GM20000 (cell line): ENCODE results near the gene ARHGAP20.

Source experiments
- DNase-seq: peaks from one replicate; pipeline ENCODE4 v3.0.0; 2012; ENCODE audit warnings: low spot score
- TF ChIP-seq, protein P1 (sequence below): IDR thresholded peaks from 2 replicates; pipeline ENCODE4 v1.5.1; 2012; ENCODE audit warnings: mild to moderate bottlenecking, control low read depth; ENCODE audit errors: extremely low read depth, missing control alignments

Gene ARHGAP20

DNA sequence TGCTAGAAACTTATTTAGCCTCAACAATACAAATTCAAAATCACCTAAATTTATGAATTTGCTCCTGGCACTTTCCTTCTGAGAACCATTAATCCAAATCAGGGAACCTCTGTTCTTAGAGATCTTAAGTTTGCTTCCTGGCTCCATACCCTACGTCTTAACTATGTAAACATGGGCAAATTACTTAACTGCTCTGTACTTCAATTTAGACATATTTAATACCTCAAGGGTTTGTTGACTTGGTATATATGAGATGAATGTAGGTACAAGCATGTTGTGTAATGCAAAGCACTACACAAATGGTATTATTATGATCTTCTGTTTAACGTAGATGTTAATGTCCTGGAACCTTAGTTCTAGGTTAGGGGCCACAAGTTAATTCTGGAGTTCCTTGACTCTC lies 22.6 kb upstream of the ARHGAP20 start:
- TF ChIP-seq, protein P1, sequence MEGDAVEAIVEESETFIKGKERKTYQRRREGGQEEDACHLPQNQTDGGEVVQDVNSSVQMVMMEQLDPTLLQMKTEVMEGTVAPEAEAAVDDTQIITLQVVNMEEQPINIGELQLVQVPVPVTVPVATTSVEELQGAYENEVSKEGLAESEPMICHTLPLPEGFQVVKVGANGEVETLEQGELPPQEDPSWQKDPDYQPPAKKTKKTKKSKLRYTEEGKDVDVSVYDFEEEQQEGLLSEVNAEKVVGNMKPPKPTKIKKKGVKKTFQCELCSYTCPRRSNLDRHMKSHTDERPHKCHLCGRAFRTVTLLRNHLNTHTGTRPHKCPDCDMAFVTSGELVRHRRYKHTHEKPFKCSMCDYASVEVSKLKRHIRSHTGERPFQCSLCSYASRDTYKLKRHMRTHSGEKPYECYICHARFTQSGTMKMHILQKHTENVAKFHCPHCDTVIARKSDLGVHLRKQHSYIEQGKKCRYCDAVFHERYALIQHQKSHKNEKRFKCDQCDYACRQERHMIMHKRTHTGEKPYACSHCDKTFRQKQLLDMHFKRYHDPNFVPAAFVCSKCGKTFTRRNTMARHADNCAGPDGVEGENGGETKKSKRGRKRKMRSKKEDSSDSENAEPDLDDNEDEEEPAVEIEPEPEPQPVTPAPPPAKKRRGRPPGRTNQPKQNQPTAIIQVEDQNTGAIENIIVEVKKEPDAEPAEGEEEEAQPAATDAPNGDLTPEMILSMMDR, result no peak

DNA sequence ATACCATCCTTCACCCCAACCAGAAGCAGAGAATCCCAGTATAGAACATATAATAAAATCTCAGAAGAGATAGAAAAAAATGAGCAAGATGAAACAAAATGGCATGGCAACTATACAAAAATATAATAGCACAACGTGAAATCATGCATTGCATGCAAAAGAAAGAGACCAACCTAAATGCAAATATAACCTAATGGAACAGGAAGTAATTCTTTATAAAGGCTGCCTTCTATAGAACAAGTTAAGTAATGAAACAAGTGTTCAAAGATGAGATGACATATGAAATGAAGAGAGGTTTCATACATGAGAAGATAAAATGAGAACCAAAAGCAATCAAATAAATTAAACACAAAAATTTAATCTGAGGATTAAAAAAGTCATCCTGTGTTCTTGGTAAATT lies 18.5 kb upstream of the ARHGAP20 start:
- no peak for DNase-seq
- TF ChIP-seq, protein P1, result no peak

More for the DNA sequence above, 22.6 kb upstream of the ARHGAP20 start:
- DNase-seq, result no peak

DNA sequence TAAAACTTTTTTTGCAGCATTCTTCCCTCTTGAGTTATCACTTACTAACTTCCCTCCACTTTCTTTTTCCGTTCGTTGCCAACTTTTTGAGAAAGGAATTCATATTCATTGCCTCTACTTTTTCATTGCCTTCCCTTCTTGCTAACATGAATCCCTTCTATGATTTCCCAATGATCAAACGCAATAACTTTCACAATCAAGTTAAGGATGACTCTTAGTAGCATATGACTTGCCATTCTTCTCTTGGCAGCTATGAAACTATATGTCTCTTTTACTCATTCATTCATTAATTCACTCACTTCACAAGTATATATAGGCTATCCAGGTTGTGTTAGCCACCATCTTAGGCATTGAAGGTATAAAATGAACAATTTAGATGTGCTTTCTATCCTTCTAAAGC lies 16.6 kb upstream of the ARHGAP20 start:
- TF ChIP-seq, protein P1, result no peak
- DNase-seq, result no peak

DNA sequence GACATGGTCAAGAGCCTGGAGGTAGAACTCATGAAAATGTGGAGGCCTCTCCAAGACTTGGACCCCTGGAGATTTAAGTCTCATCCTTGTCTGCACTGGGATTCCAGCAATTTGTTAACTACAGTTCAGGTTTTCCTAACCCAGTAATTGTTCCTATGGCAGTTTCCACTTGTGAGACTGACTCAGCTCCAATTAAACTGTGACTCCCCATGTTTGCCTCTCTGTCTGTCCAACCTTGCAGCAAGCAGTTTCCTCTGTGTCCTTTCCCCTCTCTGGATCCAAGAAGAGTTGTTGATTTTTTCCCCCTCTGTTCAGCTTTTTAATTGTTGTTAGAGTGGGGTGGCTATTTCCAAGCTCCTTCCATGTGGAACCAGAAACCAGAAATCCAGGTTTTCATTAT lies 16.2 kb upstream of the ARHGAP20 start:
- TF ChIP-seq, protein P1, result no peak
- no peak for DNase-seq

DNA sequence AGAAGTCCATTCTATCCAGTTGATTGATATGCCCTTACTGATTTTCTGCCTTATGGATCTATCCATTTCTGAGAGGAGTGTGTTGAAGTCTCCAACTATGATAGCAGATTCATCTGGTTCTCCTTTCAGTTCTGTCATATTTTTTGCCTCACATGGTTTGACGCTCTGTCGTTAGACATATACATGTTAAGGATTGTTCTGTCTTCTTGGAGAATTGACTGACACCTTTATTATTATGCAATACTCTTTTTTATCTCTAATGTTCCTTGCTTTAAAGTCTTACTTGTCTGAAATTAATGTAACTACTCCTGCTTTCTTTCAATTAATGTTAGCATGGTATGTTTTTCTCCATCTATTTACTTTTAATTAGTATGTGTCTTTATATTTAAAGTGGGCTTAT lies 12.1 kb upstream of the ARHGAP20 start:
- DNase-seq, result no peak
- TF ChIP-seq, protein P1, result no peak

DNA sequence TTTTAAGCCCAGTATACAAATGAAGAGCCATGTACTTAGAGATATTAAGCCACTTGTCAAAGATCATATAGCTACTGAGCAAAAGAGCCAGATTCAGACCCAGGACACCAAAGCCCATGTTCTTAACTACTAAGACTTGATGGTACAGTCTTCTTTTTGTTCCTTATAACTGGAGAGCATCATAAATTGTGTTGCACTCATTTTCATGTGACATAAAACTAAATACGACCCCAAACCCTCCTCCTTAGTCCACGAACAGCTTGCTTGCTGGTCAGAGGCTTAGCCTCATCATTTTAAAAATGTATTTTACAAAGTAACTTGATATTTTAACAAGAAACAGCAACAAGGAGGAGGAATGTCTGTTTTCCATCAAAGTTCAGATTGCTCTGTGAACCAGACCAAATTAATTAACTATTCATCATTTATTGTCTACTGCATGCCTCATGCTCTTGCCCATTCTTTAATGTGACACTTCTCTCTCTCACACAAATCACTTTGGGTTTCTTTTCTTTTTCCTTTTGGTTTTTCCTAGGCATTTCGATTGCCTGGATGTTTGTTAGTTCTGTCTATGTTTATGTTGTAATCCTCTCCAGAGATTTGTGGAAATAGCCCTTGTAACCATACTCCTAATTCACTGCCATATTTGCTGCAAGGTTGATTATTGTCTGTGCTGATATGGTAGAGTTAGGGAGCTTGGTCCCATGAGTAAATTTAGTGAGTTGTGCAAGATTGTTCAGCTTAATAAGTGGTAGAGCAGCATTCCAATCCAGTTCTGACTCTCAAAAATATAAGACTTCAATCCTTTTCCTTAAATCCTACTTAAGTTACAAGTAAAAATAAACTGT lies 8.4 kb upstream of the ARHGAP20 start:
- DNase-seq, result no peak
- TF ChIP-seq, protein P1, result no peak

DNA sequence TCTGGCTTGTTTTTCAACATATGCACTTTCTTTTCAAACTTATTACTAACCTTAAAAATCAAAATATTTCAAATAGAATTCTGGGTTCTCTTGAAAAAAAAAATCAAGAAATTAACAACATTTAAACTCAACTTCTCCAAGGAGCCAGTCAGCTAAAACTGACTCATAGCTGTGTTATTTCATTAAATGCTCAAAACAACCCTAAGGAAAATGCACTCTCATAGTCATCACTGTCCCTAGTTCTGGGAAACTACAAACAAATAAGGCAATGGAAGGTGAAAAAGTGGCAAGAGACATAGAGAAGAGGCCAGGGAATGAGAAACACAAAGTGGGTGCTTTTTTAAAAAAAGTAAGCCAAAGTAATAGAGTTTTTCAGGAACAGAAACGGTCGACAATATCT lies 4.1 kb upstream of the ARHGAP20 start:
- TF ChIP-seq, protein P1, result no peak
- DNase-seq, result no peak
